SK-N-MC (cell line): ENCODE results near the gene ZNF136.

Source experiments
- EZH2 ChIP-seq: fragments of 200-600 bp; sonication (generic); IDR thresholded peaks from one replicate; pipeline ENCODE4 v1.6.1; 2017; ENCODE audit warnings: antibody characterized with exemption
- POLR2AphosphoS5 ChIP-seq: IDR thresholded peaks from 2 replicates; pipeline ENCODE4 v1.6.1; 2012; ENCODE audit warnings: mild to moderate bottlenecking, low read depth, low read length, borderline replicate concordance

DNA sequence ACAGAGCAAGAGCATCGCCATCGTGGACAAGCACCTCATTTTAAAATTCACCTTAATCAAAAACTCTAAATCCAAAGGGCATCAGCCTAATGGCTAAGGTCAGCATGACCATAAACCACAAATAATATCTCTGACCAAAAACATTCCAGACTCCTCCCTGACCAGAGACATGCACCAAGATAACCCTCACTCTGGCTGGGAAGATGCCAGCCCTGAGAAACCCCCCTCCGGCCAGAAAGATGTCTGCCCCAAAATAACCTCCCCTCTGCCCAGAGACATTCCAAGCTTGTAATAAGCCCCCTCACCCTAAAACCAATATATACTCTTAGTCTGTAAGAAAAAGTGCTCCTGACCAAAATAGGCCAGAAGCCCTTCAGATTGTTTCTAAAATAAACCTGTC, 70.1 kb downstream of the ZNF136 start:
- no peak for TF ChIP-seq POLR2AphosphoS5
- no peak for TF ChIP-seq EZH2
